K562 (cell line): ENCODE results near the gene NREP. TPM values are rescaled to one million over a fixed set of nuclear protein-coding genes. Genes with fewer than 3 reads are reported as not detected.

Experiments used
- ATAC-seq: fragments of 200-7000 bp; cut with Tn5 transposase; 3 replicates; pipeline ENCODE4 v1.9.1; 2020; ENCODE audit warnings: moderate library complexity
- BruUV-seq: library from RNA; stranded (reverse); fragments of 400-500 nt; replicated peaks from 2 replicates; lab custom pipeline; 2021; lab: Mats Ljungman, UMichigan
- CTCF ChIA-PET: fragments of 300-600 bp; formaldehyde crosslinking; extraction: SDS; loops from one replicate; lab custom pipeline; 2021; ENCODE audit warnings: low intra/inter-chr PET ratio; lab: Yijun Ruan, JAX
- POLR2A ChIA-PET: fragments of 300-600, 350-650 bp; sonication (Branson Sonifier 250); formaldehyde crosslinking; extraction: SDS; loops from one replicate; lab custom pipeline; 2021; ENCODE audit warnings: antibody characterized with exemption, inconsistent platforms; lab: Yijun Ruan, JAX
- DNase-seq, 4 experiments: peaks; one replicate each; pipeline versions ENCODE4 v3.0.0 to v3.0.0-alpha.2; 2011 to 2018; ENCODE audit warnings: low spot score in 3 of 4, mixed read lengths in 3 of 4; ENCODE audit errors: extremely low read depth in 1 of 4
- FAIRE-seq: peaks from 2 replicates; lab custom pipeline; 2011; peaks lifted over from hg19 to GRCh38; lab: Jason Lieb, UNC
- H2AFZ ChIP-seq: 2 replicates; pipeline ENCODE4 v1.6.0; 2011; ENCODE audit warnings: low read depth, low read length, control low read depth, inconsistent platforms
- H3K27ac ChIP-seq: fragments of 200-600 bp; 3 replicates; pipeline ENCODE4 v1.8.0; 2011; ENCODE audit warnings: low read depth, mild to moderate bottlenecking, control low read depth, inconsistent platforms, low read length, moderate library complexity, mixed read lengths; ENCODE audit errors: extremely low read depth
- H3K27me3 ChIP-seq, 2 experiments: fragments of 300-600 bp in 1 of 2; 2 replicates in 1 of 2; 3 replicates in 1 of 2; pipeline versions ENCODE4 v1.6.0 to v1.8.0; 2011; ENCODE audit warnings: inconsistent platforms in 2 of 2, low read length in 2 of 2, mild to moderate bottlenecking in 1 of 2, mixed read lengths in 1 of 2, moderate library complexity in 1 of 2; ENCODE audit not compliant: control insufficient read depth in 2 of 2, insufficient read depth in 2 of 2
- H3K36me3 ChIP-seq: fragments of 300-600 bp; 3 replicates; pipeline ENCODE4 v1.8.0; 2011; ENCODE audit warnings: mild to moderate bottlenecking, low read length, inconsistent platforms; ENCODE audit not compliant: control insufficient read depth, insufficient read depth
- H3K4me1 ChIP-seq, 2 experiments: fragments of 200-600 bp in 1 of 2; replicated peaks in 1 of 2; 2 replicates in 1 of 2; 3 replicates in 1 of 2; pipeline versions ENCODE4 v1.5.1 to v1.8.0; 2011; ENCODE audit warnings: inconsistent platforms in 2 of 2, low read length in 2 of 2, mild to moderate bottlenecking in 1 of 2, mixed read lengths in 1 of 2, moderate library complexity in 1 of 2; ENCODE audit not compliant: control insufficient read depth in 2 of 2, insufficient read depth in 2 of 2
- H3K4me2 ChIP-seq: 2 replicates; pipeline ENCODE4 v1.6.1; 2011; ENCODE audit warnings: low read length, control low read depth, inconsistent platforms, mixed read lengths; ENCODE audit not compliant: insufficient read depth
- H3K4me3 ChIP-seq: fragments of 200-600 bp; sonication (generic), shearing (Covaris generic); 2 replicates; pipeline ENCODE4 v1.5.1; 2016; ENCODE audit warnings: control low read depth, inconsistent platforms
- H3K79me2 ChIP-seq: fragments of 200-600 bp; 3 replicates; pipeline ENCODE4 v1.8.0; 2011; ENCODE audit warnings: low read length, inconsistent platforms; ENCODE audit not compliant: control insufficient read depth, insufficient read depth
- H3K9ac ChIP-seq, 2 experiments: 2 replicates each; pipeline versions ENCODE4 v1.6.0 to v1.6.1; 2011; ENCODE audit warnings: low read depth in 2 of 2, low read length in 2 of 2, control low read depth in 1 of 2, inconsistent platforms in 1 of 2, mild to moderate bottlenecking in 1 of 2, mixed read lengths in 1 of 2; ENCODE audit not compliant: insufficient read depth in 1 of 2
- H3K9me1 ChIP-seq: one replicate; pipeline ENCODE4 v1.6.0; 2011; ENCODE audit warnings: inconsistent platforms, mild to moderate bottlenecking, low read length, moderate library complexity; ENCODE audit not compliant: control insufficient read depth, insufficient read depth
- H3K9me3 ChIP-seq: replicated peaks from 2 replicates; pipeline ENCODE4 v1.5.1; 2011; ENCODE audit warnings: low read depth, low read length, inconsistent platforms; ENCODE audit not compliant: control insufficient read depth, insufficient read depth
- H4K20me1 ChIP-seq: replicated peaks from 2 replicates; pipeline ENCODE4 v1.6.1; 2011; ENCODE audit warnings: low read length, inconsistent platforms, mixed read lengths; ENCODE audit not compliant: control insufficient read depth, insufficient read depth
- BRD9 ChIP-seq: fragments of 450-650 bp; IDR thresholded peaks from 2 replicates; pipeline ENCODE4 v1.6.1; 2018; ENCODE audit warnings: low read depth; ENCODE audit not compliant: partially characterized antibody
- MAX ChIP-seq: sonication (generic); formaldehyde crosslinking; IDR thresholded peaks from 2 replicates; pipeline ENCODE4 v1.9.0; 2022; ENCODE audit warnings: mild to moderate bottlenecking, missing genetic modification reagents
- ZEB2 ChIP-seq: fragments of 450-650 bp; IDR thresholded peaks from 2 replicates; pipeline ENCODE4 v1.6.1; 2016
- ZNF431 ChIP-seq: sonication (generic); formaldehyde crosslinking; IDR thresholded peaks from 2 replicates; pipeline ENCODE4 v1.8.0; 2022; ENCODE audit warnings: mild to moderate bottlenecking, missing genetic modification reagents
- WGBS: fragments of 100-300 bp; shearing (Covaris generic); methylation state at CpG from one replicate; pipeline ENCODE4 v1.1.6; 2016; ENCODE audit warnings: low coverage, mixed read lengths; ENCODE audit not compliant: insufficient coverage; ENCODE audit errors: missing lambda C conversion rate; 5-methylcytosine and 5-hydroxymethylcytosine counted together
- in situ Hi-C: fragments of 300-500 bp; cut with MboI; formaldehyde crosslinking; loops from 4 replicates; pipeline ENCODE4 v1.15.0; 2018; ENCODE audit warnings: inconsistent platforms, mixed read lengths
- intact Hi-C: fragments of 100-400 bp; cut with micrococcal nuclease; formaldehyde crosslinking; loops from 2 replicates; pipeline ENCODE4 v1.14.2; 2022
- polyA plus RNA-seq, 8 experiments: library from polyadenylated mRNA; depleted of rRNA in 4 of 8; stranded (reverse) in 5 of 8; unstranded in 3 of 8; fragments of >200 nt; fragmentation: Nextera tagmentation in 2 of 8; fragmentation: Illumina TruSeq in 1 of 8; extraction: Ambion mirVana in 2 of 8; extraction: Trizol in 1 of 8; gene quantifications; 2 replicates each; pipeline versions ENCODE4 v1.2.1 to v1.2.3, GENCODE V29; 2011 to 2014; ENCODE audit warnings: inconsistent platforms in 1 of 8, missing spikeins in 1 of 8
- total RNA-seq, 7 experiments: library from RNA; depleted of rRNA in 6 of 7; stranded (reverse); fragments of >200 nt in 6 of 7; fragmentation: Illumina TruSeq in 2 of 7; extraction: Trizol in 2 of 7; gene quantifications; 2 replicates each; pipeline versions ENCODE4 v1.2.1 to v1.2.3, GENCODE V29; 2011 to 2021; ENCODE audit warnings: low replicate concordance in 1 of 7
- TF ChIP-seq, protein P1 (sequence below): sonication (generic); formaldehyde crosslinking; IDR thresholded peaks from 2 replicates; pipeline ENCODE4 v1.8.0; 2022; ENCODE audit warnings: mild to moderate bottlenecking, missing genetic modification reagents, borderline replicate concordance
- TF ChIP-seq, protein P2 (sequence below): IDR thresholded peaks from 3 replicates; pipeline ENCODE4 v1.6.1; 2011; ENCODE audit warnings: borderline replicate concordance, mild to moderate bottlenecking, moderate library complexity; ENCODE audit not compliant: insufficient read length; ENCODE audit errors: extremely low read depth
- TF ChIP-seq, protein P3 (sequence below), 2 experiments: fragments of 450-650 bp in 1 of 2; sonication (generic) in 1 of 2; formaldehyde crosslinking in 1 of 2; IDR thresholded peaks; 2 replicates each; pipeline versions ENCODE4 v1.7.1 to v1.9.0; 2016 to 2022; ENCODE audit warnings: inconsistent platforms in 1 of 2, mild to moderate bottlenecking in 1 of 2, missing genetic modification reagents in 1 of 2

NREP gene
- total and polyA plus RNA-seq, 9 of the 15 experiments (the other 6 are each of a cell fraction or from before 2014, with no cell fraction given) = 0.08 to 0.58 (median 0.23) TPM; not detected in 1

GRCh38 chr5:111679611-111680010 is 77.4 kb downstream of the NREP start:
- intact Hi-C loops (loop anchor here (10.0 kb wide), 1 partner anchor 465 kb away; no protein-coding TSS in a partner anchor), in situ Hi-C loops (no loop called here)
- Histone ChIP-seq H2AFZ (no peak overlapping the region), H3K4me2 (no peak overlapping the region), H3K79me2 (no peaks in the 10 kb centered on the region), H4K20me1 (no peaks in the 10 kb centered on the region), H3K27ac (no peak overlapping the region), H3K4me1 (no peaks in the 10 kb centered on the region), H3K27me3 (peaks cover 0 to 4% of the 10 kb centered on the region in 2 experiments; a peak in 2 of 5 replicates), H3K9me3 (no peaks in the 10 kb centered on the region), H3K4me3 (no peak overlapping the region), H3K36me3 (no peaks in the 10 kb centered on the region), H3K9me1 (no peaks in the 10 kb centered on the region), H3K9ac (no peak overlapping the region)
- BruUV-seq = no TSS peak
- ATAC-seq (no peak), FAIRE-seq (no peak), DNase-seq (no peak)
- WGBS = 0% methylated on average over 8 of the region's 8 CpGs
- CTCF ChIA-PET = no interaction called here
- POLR2A ChIA-PET = no interaction called here
- TF ChIP-seq BRD9 = no peak
- no peak for TF ChIP-seq MAX
- TF ChIP-seq ZNF431 = no peak
- TF ChIP-seq, protein P1, sequence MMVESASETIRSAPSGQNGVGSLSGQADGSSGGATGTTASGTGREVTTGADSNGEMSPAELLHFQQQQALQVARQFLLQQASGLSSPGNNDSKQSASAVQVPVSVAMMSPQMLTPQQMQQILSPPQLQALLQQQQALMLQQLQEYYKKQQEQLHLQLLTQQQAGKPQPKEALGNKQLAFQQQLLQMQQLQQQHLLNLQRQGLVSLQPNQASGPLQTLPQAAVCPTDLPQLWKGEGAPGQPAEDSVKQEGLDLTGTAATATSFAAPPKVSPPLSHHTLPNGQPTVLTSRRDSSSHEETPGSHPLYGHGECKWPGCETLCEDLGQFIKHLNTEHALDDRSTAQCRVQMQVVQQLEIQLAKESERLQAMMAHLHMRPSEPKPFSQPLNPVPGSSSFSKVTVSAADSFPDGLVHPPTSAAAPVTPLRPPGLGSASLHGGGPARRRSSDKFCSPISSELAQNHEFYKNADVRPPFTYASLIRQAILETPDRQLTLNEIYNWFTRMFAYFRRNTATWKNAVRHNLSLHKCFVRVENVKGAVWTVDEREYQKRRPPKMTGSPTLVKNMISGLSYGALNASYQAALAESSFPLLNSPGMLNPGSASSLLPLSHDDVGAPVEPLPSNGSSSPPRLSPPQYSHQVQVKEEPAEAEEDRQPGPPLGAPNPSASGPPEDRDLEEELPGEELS (CRISPR knock-in tag) = no peak
- TF ChIP-seq, protein P2, sequence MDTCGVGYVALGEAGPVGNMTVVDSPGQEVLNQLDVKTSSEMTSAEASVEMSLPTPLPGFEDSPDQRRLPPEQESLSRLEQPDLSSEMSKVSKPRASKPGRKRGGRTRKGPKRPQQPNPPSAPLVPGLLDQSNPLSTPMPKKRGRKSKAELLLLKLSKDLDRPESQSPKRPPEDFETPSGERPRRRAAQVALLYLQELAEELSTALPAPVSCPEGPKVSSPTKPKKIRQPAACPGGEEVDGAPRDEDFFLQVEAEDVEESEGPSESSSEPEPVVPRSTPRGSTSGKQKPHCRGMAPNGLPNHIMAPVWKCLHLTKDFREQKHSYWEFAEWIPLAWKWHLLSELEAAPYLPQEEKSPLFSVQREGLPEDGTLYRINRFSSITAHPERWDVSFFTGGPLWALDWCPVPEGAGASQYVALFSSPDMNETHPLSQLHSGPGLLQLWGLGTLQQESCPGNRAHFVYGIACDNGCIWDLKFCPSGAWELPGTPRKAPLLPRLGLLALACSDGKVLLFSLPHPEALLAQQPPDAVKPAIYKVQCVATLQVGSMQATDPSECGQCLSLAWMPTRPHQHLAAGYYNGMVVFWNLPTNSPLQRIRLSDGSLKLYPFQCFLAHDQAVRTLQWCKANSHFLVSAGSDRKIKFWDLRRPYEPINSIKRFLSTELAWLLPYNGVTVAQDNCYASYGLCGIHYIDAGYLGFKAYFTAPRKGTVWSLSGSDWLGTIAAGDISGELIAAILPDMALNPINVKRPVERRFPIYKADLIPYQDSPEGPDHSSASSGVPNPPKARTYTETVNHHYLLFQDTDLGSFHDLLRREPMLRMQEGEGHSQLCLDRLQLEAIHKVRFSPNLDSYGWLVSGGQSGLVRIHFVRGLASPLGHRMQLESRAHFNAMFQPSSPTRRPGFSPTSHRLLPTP = no peak
- TF ChIP-seq, protein P3, sequence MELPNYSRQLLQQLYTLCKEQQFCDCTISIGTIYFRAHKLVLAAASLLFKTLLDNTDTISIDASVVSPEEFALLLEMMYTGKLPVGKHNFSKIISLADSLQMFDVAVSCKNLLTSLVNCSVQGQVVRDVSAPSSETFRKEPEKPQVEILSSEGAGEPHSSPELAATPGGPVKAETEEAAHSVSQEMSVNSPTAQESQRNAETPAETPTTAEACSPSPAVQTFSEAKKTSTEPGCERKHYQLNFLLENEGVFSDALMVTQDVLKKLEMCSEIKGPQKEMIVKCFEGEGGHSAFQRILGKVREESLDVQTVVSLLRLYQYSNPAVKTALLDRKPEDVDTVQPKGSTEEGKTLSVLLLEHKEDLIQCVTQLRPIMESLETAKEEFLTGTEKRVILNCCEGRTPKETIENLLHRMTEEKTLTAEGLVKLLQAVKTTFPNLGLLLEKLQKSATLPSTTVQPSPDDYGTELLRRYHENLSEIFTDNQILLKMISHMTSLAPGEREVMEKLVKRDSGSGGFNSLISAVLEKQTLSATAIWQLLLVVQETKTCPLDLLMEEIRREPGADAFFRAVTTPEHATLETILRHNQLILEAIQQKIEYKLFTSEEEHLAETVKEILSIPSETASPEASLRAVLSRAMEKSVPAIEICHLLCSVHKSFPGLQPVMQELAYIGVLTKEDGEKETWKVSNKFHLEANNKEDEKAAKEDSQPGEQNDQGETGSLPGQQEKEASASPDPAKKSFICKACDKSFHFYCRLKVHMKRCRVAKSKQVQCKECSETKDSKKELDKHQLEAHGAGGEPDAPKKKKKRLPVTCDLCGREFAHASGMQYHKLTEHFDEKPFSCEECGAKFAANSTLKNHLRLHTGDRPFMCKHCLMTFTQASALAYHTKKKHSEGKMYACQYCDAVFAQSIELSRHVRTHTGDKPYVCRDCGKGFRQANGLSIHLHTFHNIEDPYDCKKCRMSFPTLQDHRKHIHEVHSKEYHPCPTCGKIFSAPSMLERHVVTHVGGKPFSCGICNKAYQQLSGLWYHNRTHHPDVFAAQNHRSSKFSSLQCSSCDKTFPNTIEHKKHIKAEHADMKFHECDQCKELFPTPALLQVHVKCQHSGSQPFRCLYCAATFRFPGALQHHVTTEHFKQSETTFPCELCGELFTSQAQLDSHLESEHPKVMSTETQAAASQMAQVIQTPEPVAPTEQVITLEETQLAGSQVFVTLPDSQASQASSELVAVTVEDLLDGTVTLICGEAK (IDR thresholded peaks at IDR 0.05) = no peak
- TF ChIP-seq, protein P3 (CRISPR knock-in tag; IDR thresholded peaks at IDR 0.05) = no peak
- TF ChIP-seq ZEB2 = no peak
